ENCODE data around the gene CADPS2. TPM values are rescaled to one million over a fixed set of nuclear protein-coding genes. Genes with fewer than 3 reads are reported as not detected.

The CADPS2 gene
- total and polyA plus RNA-seq, 8 donors = 7.7 to 27.3 (median 18.6) TPM

DNA sequence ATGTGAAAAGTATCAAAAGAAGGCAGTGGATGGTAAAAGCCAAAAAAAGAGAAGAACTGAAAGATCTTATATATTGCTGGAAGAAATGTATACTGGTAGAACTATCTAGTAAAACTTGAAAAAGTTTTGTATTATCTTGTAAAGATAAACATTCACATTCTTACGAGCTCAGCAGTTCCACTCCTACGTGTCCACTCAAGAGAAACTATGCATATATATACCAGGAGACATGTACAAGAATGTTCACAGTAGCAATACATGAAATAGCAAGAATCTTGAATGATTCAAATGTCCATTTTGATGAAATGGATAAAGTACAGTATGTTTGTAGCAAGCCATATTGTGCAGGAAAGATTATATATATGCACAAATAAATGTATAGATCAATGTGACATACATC is 342.4 kb downstream of the CADPS2 start:
- no peak for ATAC-seq
- no peaks in the 10 kb centered on the region for H3K4me1 ChIP-seq
- no peak overlapping the region for H3K27ac ChIP-seq
- H3K27me3 ChIP-seq = no peaks in the 10 kb centered on the region
- no peak for DNase-seq
- FAIRE-seq = no peak
- TF ChIP-seq CTCF (IDR thresholded peaks at IDR 0.05) = no peak
- intact Hi-C loops (cut with DNase I) = no loop called here
- no peaks in the 10 kb centered on the region for H3K36me3 ChIP-seq
- no peak overlapping the region for H3K4me3 ChIP-seq
- H3K9me3 ChIP-seq = no peaks in the 10 kb centered on the region
- WGBS, 2 donors = 77 to 86% methylated on average over 2 of the region's 2 CpGs

DNA sequence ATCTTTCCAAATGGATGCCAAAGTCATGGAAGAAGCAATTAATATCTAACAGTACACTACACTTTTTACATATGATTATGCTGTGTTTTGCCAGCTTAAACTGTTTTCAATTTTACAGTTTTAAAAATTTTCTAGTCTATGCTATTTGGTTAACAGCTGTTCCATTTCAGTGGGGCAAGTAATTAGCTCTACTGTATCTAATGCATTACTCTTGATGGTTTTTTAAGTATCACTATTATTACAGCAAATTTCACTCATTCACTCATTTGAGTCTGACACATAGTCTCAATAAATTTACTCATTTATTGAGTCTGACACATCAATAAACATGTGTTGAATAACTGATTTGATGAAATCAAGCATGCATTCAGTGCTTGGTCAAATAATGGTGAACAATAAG is 343.1 kb downstream of the CADPS2 start:
- intact Hi-C loops (cut with DNase I) = no loop called here
- ATAC-seq = no peak
- Histone ChIP-seq H3K27ac (no peak overlapping the region), H3K4me3 (no peak overlapping the region), H3K36me3 (no peaks in the 10 kb centered on the region), H3K9me3 (no peaks in the 10 kb centered on the region), H3K27me3 (no peaks in the 10 kb centered on the region), H3K4me1 (no peaks in the 10 kb centered on the region)
- FAIRE-seq = no peak
- TF ChIP-seq CTCF (IDR thresholded peaks at IDR 0.05) = no peak
- DNase-seq = no peak

GRCh38 chr7:122535086-122535485 is 351.2 kb downstream of the CADPS2 start:
- 77 to 80% methylated on average over 1 of the region's 1 CpG for WGBS, 2 donors
- FAIRE-seq (no peak), ATAC-seq (no peak), DNase-seq (no peak)
- intact Hi-C loops (cut with DNase I) = loop anchor here in 1 of 3 donors (10.0 kb wide), 1 partner anchor 320 kb away; no protein-coding TSS in a partner anchor
- Histone ChIP-seq H3K4me3 (no peak overlapping the region), H3K27me3 (no peaks in the 10 kb centered on the region), H3K36me3 (no peaks in the 10 kb centered on the region), H3K9me3 (no peaks in the 10 kb centered on the region), H3K4me1 (no peaks in the 10 kb centered on the region), H3K27ac (no peak overlapping the region)
- no peak for TF ChIP-seq CTCF (IDR thresholded peaks at IDR 0.05)

- Histone ChIP-seq H3K4me3 (no peak overlapping the region), H3K27ac (no peak overlapping the region), H3K36me3 (no peaks in the 10 kb centered on the region), H3K27me3 (no peaks in the 10 kb centered on the region), H3K9me3 (no peaks in the 10 kb centered on the region), H3K4me1 (no peaks in the 10 kb centered on the region)
- 37 to 43% methylated on average over 9 of the region's 9 CpGs for WGBS, 2 donors
- no peak for DNase-seq
- peak in 1 of 4 donors; percentile 47 for ATAC-seq
- peak in 3 of 4 donors; percentile 10 to 24 (median 18) for TF ChIP-seq CTCF (IDR thresholded peaks at IDR 0.05)
- FAIRE-seq = peak; percentile 80
- intact Hi-C loops (cut with DNase I) = loop anchor here in 1 of 3 donors (10.0 kb wide), 1 partner anchor 318 kb away; no protein-coding TSS in a partner anchor
Measured at GRCh38 chr7:122532406-122533269, 353.6 kb downstream of the CADPS2 start.

All from pancreas (tissue), 10 donors.